Gastrocnemius medialis (tissue), 4 donors: ENCODE results near the gene SNAP23. TPM values are rescaled to one million over a fixed set of nuclear protein-coding genes. Genes with fewer than 3 reads are reported as not detected.

Source experiments
- ATAC-seq, 2 donors: fragments of 150-250 bp; one replicate each; pipeline ENCODE4 v1.9.1; 2016
- DNase-seq, 2 donors: peaks; one replicate each; pipeline ENCODE4 v3.0.0-alpha.2; 2019
- H3K27ac ChIP-seq, 4 donors: fragments of 200-600 bp; sonication (generic); 1 replicate in 1 of 4; 2 replicates in 3 of 4; pipeline ENCODE4 v1.5.1; 2016 to 2018; ENCODE audit warnings: mild to moderate bottlenecking in 2 of 4, moderate library complexity in 1 of 4
- H3K27me3 ChIP-seq, 3 donors: fragments of 200-600 bp; sonication (generic) in 2 of 3; 1 replicate in 1 of 3; 2 replicates in 2 of 3; pipeline versions ENCODE4 v1.5.1 to v1.6.0; 2016 to 2019; ENCODE audit warnings: mild to moderate bottlenecking in 1 of 3, moderate library complexity in 1 of 3
- H3K36me3 ChIP-seq, 2 donors: fragments of 200-600 bp; sonication (generic) in 1 of 2; one replicate each; pipeline ENCODE4 v1.5.1; 2017 to 2018
- H3K4me1 ChIP-seq, 2 donors: fragments of 200-600 bp; sonication (generic) in 1 of 2; one replicate each; pipeline ENCODE4 v1.5.1; 2016 to 2017; ENCODE audit warnings: mild to moderate bottlenecking in 2 of 2
- H3K4me3 ChIP-seq, 4 donors: fragments of 200-600 bp; sonication (generic) in 3 of 4; 1 replicate in 1 of 4; 2 replicates in 3 of 4; pipeline ENCODE4 v1.5.1; 2016 to 2019; ENCODE audit warnings: mild to moderate bottlenecking in 2 of 4
- H3K9me3 ChIP-seq, 3 donors: fragments of 200-600 bp; sonication (generic) in 2 of 3; 1 replicate in 1 of 3; 2 replicates in 2 of 3; pipeline ENCODE4 v1.5.1; 2016 to 2019
- POLR2A ChIP-seq, 2 donors: fragments of 450-650 bp; IDR thresholded peaks; one replicate each; pipeline ENCODE4 v1.6.1; 2017; ENCODE audit warnings: antibody characterized with exemption in 2 of 2, mild to moderate bottlenecking in 2 of 2, moderate library complexity in 2 of 2
- in situ Hi-C, 4 donors: fragments of 200-750 bp; cut with MboI; loops; one replicate each; pipeline versions ENCODE4 v1.15.0 to v1.8.0; 2017; ENCODE audit warnings: low sequenced_read_pairs in 4 of 4
- intact Hi-C: fragments of 100-400 bp; cut with DNase I; formaldehyde crosslinking; loops from one replicate; pipeline ENCODE4 v1.15.1; 2023; ENCODE audit warnings: low total_unique reads
- total RNA-seq, 4 donors: library from RNA; depleted of rRNA; stranded (reverse); fragments of >200 nt; gene quantifications; one replicate each; pipeline versions ENCODE4 v1.1.0 to v1.2.3, GENCODE V29; 2016
- TF ChIP-seq, protein P1 (sequence below), 5 experiments: fragments of 450-650 bp in 3 of 5; fragments of 200-600 bp in 2 of 5; sonication (generic) in 2 of 5; IDR thresholded peaks in 4 of 5; conservative IDR thresholded peaks in 1 of 5; 1 replicate in 4 of 5; 2 replicates in 1 of 5; pipeline ENCODE4 v1.5.1; 2016 to 2019; ENCODE audit warnings: antibody characterized with exemption in 5 of 5, mild to moderate bottlenecking in 3 of 5, moderate library complexity in 3 of 5

The SNAP23 gene
- 10 to 100 TPM; 26.7 to 74.3 (median 40.2) TPM for total RNA-seq

DNA sequence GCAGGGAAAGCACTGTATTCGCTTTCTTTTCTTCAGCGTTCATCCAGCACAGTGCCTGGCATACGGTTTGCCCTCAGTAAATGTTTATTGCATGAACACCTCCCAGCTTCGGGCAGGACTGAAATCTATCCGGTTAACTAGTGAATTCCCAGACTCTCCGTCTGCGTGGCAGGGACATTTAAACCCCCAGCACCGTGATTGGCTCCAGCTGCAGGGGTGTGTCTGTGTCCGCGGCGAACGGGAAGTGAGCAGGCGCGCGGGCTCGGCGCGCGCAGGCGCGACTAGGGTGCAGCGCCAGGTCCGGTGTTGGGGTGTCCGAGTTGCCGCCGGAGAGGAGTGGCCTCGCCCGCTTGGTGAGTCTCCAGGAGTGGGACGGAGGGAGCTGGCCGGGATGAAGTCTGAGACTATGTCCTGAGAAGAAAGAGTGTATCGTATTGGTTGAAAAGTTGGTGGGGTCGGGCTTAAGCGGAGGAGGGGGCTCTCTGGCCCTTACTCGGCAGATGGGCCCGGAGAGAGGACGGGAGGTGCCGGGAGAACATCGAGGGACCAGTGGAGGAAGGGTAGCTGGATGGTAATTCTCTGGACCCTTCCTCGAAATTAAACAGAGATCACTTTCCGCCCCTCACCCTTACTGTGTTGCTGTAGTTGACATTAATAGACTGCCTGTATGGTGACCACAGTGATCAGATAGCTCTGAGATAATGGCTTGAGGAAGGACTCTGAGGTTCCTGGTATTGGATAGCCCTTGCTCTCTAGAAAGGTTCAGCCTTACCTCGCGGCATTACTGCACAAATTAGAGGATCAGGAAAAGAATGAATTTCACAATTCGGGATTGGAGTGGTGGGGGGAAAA, at the start of gene SNAP23:
Gene SNAP23, plus strand, starts transcription at position 274 of the 852 bp plus-strand sequence. CDS start 16,213 bp downstream, outside the sequence.
- TF ChIP-seq, protein P1, sequence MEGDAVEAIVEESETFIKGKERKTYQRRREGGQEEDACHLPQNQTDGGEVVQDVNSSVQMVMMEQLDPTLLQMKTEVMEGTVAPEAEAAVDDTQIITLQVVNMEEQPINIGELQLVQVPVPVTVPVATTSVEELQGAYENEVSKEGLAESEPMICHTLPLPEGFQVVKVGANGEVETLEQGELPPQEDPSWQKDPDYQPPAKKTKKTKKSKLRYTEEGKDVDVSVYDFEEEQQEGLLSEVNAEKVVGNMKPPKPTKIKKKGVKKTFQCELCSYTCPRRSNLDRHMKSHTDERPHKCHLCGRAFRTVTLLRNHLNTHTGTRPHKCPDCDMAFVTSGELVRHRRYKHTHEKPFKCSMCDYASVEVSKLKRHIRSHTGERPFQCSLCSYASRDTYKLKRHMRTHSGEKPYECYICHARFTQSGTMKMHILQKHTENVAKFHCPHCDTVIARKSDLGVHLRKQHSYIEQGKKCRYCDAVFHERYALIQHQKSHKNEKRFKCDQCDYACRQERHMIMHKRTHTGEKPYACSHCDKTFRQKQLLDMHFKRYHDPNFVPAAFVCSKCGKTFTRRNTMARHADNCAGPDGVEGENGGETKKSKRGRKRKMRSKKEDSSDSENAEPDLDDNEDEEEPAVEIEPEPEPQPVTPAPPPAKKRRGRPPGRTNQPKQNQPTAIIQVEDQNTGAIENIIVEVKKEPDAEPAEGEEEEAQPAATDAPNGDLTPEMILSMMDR (IDR thresholded peaks at IDR 0.05 in 4 of 5, conservative IDR thresholded peaks at IDR 0.05 in 1 of 5): no peak
- peak; percentile 95 to 99 for TF ChIP-seq POLR2A (IDR thresholded peaks at IDR 0.05)
- peak within 1 kb of the TSS; percentile 88 to 97 (median 96) for H3K27ac ChIP-seq
- DNase-seq (peak; percentile 94 to 96), ATAC-seq (peak; percentile 85 to 90)
- no peaks in the 10 kb centered on the region for H3K9me3 ChIP-seq
- intact Hi-C loops (loop anchor here (2.0 to 5.0 kb wide), 3 partner anchors 52 to 223 kb away; partner anchors contain the start of genes GANC, HAUS2, LRRC57 and STARD9), in situ Hi-C loops (no loop called here)
- peaks cover 41 to 52% of the 10 kb centered on the region in 2 donors for H3K4me1 ChIP-seq
- H3K4me3 ChIP-seq: peak within 1 kb of the TSS; percentile 73 to 92 (median 84)
- H3K36me3 ChIP-seq: no peaks in the 10 kb centered on the region
- no peaks in the 10 kb centered on the region for H3K27me3 ChIP-seq

DNA sequence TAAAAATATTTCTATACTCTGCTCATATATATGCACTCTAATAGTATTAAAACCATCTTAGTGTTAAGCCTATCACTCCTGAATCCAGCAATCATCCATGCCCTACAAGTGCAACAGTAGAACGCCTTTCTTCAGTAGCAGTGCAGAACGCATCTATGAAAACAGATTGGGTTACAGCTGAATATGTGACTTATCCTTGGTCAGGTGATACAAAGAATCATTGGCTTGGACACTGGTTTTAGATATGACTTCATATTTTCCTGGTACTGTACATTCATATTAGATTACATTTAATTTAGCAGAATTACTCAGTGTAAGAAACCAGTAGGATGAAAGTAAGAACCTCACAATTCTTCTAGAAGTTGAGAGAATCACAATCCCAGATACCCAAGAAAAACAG, 47.8 kb upstream of the SNAP23 start:
- in situ Hi-C loops (no loop called here), intact Hi-C loops (loop anchor here (2.0 kb wide), 1 partner anchor 21 kb away; no protein-coding TSS in a partner anchor)
- TF ChIP-seq POLR2A (IDR thresholded peaks at IDR 0.05): peak in 1 of 2 donors; percentile 50
- TF ChIP-seq, protein P1 (IDR thresholded peaks at IDR 0.05 in 4 of 5, conservative IDR thresholded peaks at IDR 0.05 in 1 of 5): no peak
- Histone ChIP-seq H3K27ac (peak overlapping the region; percentile 82 to 92 (median 88)), H3K4me1 (peaks cover 55 to 56% of the 10 kb centered on the region in 2 donors), H3K9me3 (no peaks in the 10 kb centered on the region), H3K27me3 (no peaks in the 10 kb centered on the region), H3K36me3 (peaks cover 0 to 43% of the 10 kb centered on the region in 2 donors), H3K4me3 (peak overlapping the region in 2 of 4 donors; percentile 9 to 16)
- ATAC-seq (peak; percentile 80 to 97), DNase-seq (no peak)

DNA sequence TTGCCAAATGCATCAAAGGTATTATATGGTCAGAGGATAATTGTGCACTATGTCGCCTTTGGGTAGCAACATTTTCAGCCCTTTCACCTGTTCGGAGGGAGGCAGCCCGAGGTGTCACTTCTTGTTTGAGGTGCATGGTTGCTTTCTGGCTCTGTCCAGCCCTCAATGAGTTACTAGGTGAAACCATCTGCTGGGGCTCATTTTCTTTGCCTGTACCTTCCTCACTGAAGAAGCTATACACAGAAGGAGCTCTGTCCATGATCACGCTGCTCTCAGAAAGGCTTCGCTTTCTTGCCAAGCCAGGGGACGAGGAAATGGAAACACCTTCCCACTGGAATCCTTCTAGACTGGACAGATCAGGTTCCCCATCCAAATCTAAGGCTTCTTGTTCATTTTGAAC, 47.2 kb upstream of the SNAP23 start:
- DNase-seq (no peak), ATAC-seq (no peak)
- Histone ChIP-seq H3K9me3 (no peaks in the 10 kb centered on the region), H3K36me3 (peaks cover 0 to 36% of the 10 kb centered on the region in 2 donors), H3K27me3 (no peaks in the 10 kb centered on the region), H3K27ac (peak overlapping the region; percentile 82 to 92 (median 88)), H3K4me1 (peaks cover 59 to 63% of the 10 kb centered on the region in 2 donors), H3K4me3 (no peak overlapping the region)
- no peak for TF ChIP-seq POLR2A (IDR thresholded peaks at IDR 0.05)
- TF ChIP-seq, protein P1 (IDR thresholded peaks at IDR 0.05 in 4 of 5, conservative IDR thresholded peaks at IDR 0.05 in 1 of 5): no peak
- in situ Hi-C loops: no loop called here
- intact Hi-C loops: no loop called here

DNA sequence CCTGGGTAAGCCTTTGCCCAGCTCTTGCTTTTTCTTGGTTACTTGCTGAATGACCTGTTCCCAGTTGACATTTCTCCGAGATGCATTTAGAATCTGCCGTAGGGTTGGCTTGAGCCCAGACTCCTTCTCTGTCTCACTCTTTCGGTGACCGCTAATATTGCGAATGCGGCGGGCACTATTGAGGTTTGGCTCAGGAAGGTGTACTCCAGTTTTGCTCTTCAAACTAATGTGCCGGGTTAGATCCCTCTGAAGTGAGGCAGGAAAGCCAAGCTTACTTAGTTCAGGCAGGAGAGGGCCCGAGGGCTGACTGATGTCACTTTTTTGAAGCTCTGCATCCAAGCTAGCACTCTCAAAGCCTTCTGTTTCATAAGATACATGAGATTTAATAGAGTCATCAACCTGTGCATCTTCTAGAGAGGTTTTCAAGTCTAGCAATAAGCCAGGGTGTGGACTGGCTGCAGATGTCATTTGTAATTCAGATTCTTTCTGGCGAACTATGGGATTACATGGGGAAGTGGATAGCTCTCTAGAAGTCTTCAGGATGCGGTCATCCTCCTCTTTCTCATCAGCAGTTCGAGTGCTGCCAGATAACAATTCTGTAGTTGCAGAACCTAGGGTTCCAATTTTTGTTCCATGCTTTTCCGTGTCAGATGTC, 45.5 kb upstream of the SNAP23 start:
- H3K27me3 ChIP-seq: no peaks in the 10 kb centered on the region
- in situ Hi-C loops (no loop called here), intact Hi-C loops (loop anchor here (5.0 kb wide), 1 partner anchor 83 kb away; no protein-coding TSS in a partner anchor)
- peak overlapping the region; percentile 82 to 92 (median 88) for H3K27ac ChIP-seq
- H3K4me1 ChIP-seq: peaks cover 65 to 78% of the 10 kb centered on the region in 2 donors
- H3K36me3 ChIP-seq: peaks cover 0 to 23% of the 10 kb centered on the region in 2 donors
- peak; percentile 32 to 54 for ATAC-seq
- TF ChIP-seq, protein P1 (IDR thresholded peaks at IDR 0.05 in 4 of 5, conservative IDR thresholded peaks at IDR 0.05 in 1 of 5): no peak
- no peak for TF ChIP-seq POLR2A (IDR thresholded peaks at IDR 0.05)
- peak; percentile 22 to 60 for DNase-seq
- no peaks in the 10 kb centered on the region for H3K9me3 ChIP-seq
- peak overlapping the region; percentile 4 to 32 (median 24) for H3K4me3 ChIP-seq
